ENCODE results near the gene POLR2J. TPM values are rescaled to one million over a fixed set of nuclear protein-coding genes. Genes with fewer than 3 reads are reported as not detected.

POLR2J gene
- total RNA-seq, 1 experiment from 2014 or later: 43.0 TPM

Other genes with a start within 250 kb of the POLR2J start
- 3.2 and 3.3 TPM in 2 replicates for gene SH2B2, start 192.1 kb downstream of the POLR2J start, total RNA-seq (2014; rRNA removed; shearing (Covaris generic))
- not detected in 2 replicates for gene SPDYE6, start 122.5 kb downstream of the POLR2J start, total RNA-seq (2014; rRNA removed; shearing (Covaris generic))
- 14.6 and 17.4 TPM in 2 replicates for gene PRKRIP1, start 82.6 kb downstream of the POLR2J start, total RNA-seq (2014; rRNA removed; shearing (Covaris generic))
- gene ORAI2, start 45.3 kb downstream of the POLR2J start, total RNA-seq (2014; rRNA removed; shearing (Covaris generic)): 3.6 and 5.1 TPM in 2 replicates
- gene ALKBH4, start 14.1 kb downstream of the POLR2J start, total RNA-seq (2014; rRNA removed; shearing (Covaris generic)): 8.5 and 9.5 TPM in 2 replicates
- gene LRWD1, start 13.9 kb downstream of the POLR2J start, total RNA-seq (2014; rRNA removed; shearing (Covaris generic)): 25.2 and 28.4 TPM in 2 replicates
- gene RASA4B, start 38.9 kb upstream of the POLR2J start, total RNA-seq (2014; rRNA removed; shearing (Covaris generic)): 2.7 and 3.3 TPM in 2 replicates
- 5.0 and 11.7 TPM in 2 replicates for gene UPK3BL2, start 64.8 kb upstream of the POLR2J start, total RNA-seq (2014; rRNA removed; shearing (Covaris generic))
- gene SPDYE2, start 72.3 kb upstream of the POLR2J start, total RNA-seq (2014; rRNA removed; shearing (Covaris generic)): not detected in 2 replicates
- gene POLR2J3, start 93.7 kb upstream of the POLR2J start, total RNA-seq (2014; rRNA removed; shearing (Covaris generic)): 14.8 and 21.3 TPM in 2 replicates
- 2.1 and 4.7 TPM in 2 replicates for gene RASA4, start 137.8 kb upstream of the POLR2J start, total RNA-seq (2014; rRNA removed; shearing (Covaris generic))
- 22.8 and 31.2 TPM in 2 replicates for gene UPK3BL1, start 163.9 kb upstream of the POLR2J start, total RNA-seq (2014; rRNA removed; shearing (Covaris generic))
- not detected in 2 replicates for gene SPDYE2B, start 171.4 kb upstream of the POLR2J start, total RNA-seq (2014; rRNA removed; shearing (Covaris generic))
- 3.2 and 3.8 TPM in 2 replicates for gene POLR2J2, start 192.7 kb upstream of the POLR2J start, total RNA-seq (2014; rRNA removed; shearing (Covaris generic))